ENCODE results near the gene MAPRE2.

MAPRE2 gene

DNA sequence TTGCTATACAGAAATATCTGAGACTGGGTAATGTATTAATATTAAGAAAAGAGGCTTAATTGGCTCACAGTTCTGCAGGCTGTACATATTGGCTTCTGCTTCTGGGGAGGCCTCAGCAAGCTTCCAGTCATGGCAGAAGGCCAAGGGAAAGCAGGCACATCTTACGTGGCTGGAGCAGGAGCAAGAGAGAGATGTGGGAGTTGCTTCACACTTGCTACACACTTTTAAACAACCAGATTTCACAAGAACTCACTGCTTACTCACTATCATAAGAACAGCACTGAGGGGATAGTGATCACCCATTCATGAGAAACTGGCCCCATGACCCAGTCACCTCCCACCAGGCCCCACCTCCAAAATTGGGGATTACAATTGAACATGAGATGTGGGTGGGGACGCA, 50.6 kb downstream of the MAPRE2 start:
- no peaks in the 10 kb centered on the region for H3K9me2 ChIP-seq (replicated peaks; ENCODE audit: control insufficient read depth, low read length)
- H3K9me3 ChIP-seq (ENCODE audit: control insufficient read depth, insufficient read depth, low read length) = no peaks in the 10 kb centered on the region
- peaks cover 4% of the 10 kb centered on the region; the same call in 1 of the 2 replicates for H3K36me3 ChIP-seq (ENCODE audit: control insufficient read depth, low read length)
- H3K27ac ChIP-seq (ENCODE audit: low read depth, low read length) = no peak overlapping the region
- TF ChIP-seq EZH2phosphoT487 (IDR thresholded peaks at IDR 0.05; ENCODE audit: borderline replicate concordance, low read length) = no peak
- TF ChIP-seq, protein P1, sequence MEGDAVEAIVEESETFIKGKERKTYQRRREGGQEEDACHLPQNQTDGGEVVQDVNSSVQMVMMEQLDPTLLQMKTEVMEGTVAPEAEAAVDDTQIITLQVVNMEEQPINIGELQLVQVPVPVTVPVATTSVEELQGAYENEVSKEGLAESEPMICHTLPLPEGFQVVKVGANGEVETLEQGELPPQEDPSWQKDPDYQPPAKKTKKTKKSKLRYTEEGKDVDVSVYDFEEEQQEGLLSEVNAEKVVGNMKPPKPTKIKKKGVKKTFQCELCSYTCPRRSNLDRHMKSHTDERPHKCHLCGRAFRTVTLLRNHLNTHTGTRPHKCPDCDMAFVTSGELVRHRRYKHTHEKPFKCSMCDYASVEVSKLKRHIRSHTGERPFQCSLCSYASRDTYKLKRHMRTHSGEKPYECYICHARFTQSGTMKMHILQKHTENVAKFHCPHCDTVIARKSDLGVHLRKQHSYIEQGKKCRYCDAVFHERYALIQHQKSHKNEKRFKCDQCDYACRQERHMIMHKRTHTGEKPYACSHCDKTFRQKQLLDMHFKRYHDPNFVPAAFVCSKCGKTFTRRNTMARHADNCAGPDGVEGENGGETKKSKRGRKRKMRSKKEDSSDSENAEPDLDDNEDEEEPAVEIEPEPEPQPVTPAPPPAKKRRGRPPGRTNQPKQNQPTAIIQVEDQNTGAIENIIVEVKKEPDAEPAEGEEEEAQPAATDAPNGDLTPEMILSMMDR (IDR thresholded peaks at IDR 0.05; ENCODE audit: low read depth, low read length, poor library complexity, severe bottlenecking) = no peak
- H3K4me3 ChIP-seq (ENCODE audit: low read length) = no peak overlapping the region
- no peaks in the 10 kb centered on the region for H4K20me1 ChIP-seq (ENCODE audit: control insufficient read depth, insufficient read depth, low read depth, low read length)
- no peak overlapping the region for H3K4me2 ChIP-seq (ENCODE audit: low read length)
- no peaks in the 10 kb centered on the region for H3F3A ChIP-seq (ENCODE audit: control insufficient read depth, insufficient read depth)
- peaks cover 7% of the 10 kb centered on the region for H3K79me2 ChIP-seq (ENCODE audit: control insufficient read depth, low read length)
- no peaks in the 10 kb centered on the region for H3K4me1 ChIP-seq (ENCODE audit: control insufficient read depth, low read length)
- H3K27me3 ChIP-seq (ENCODE audit: control insufficient read depth, low read length) = no peaks in the 10 kb centered on the region

DNA sequence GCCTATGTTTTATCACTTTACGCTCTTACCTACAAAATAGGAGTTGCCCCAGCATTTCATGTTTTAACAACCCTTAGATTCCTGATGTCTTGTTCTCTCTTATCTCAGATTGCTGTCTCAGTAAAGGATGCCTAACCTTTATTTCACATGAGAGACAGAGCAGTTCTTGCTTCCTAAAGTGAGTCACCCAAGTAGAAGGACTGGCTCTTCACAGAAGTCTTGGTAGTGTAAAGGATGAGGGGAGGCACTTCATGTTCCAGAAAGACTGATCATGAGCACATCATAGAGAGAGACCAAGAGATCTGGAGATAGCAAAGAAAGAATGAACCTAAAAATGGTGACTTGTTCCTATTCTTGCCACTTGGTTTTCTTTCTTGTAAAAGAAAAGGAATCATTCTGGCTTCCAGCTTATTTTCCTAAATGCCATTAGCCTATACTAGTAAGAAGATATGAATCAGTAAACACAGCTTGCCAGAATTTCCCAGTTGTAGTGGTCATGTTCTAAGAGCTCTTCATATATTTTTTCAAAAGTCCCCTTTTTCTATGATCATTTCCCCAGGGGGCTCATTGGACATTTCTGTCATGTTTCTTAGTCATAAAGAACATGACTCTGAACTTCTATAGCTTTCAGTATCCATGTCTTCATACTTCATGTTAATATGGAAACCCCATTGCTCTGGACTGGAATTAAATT, 54.9 kb downstream of the MAPRE2 start:
- Histone ChIP-seq H4K20me1 (ENCODE audit: control insufficient read depth, insufficient read depth, low read depth, low read length) (no peaks in the 10 kb centered on the region), H3K36me3 (ENCODE audit: control insufficient read depth, low read length) (peaks cover 19% of the 10 kb centered on the region), H3K9me3 (ENCODE audit: control insufficient read depth, insufficient read depth, low read length) (no peaks in the 10 kb centered on the region), H3K4me3 (ENCODE audit: low read length) (no peak overlapping the region), H3K9me2 (replicated peaks; ENCODE audit: control insufficient read depth, low read length) (no peaks in the 10 kb centered on the region), H3K27me3 (ENCODE audit: control insufficient read depth, low read length) (no peaks in the 10 kb centered on the region), H3K4me2 (ENCODE audit: low read length) (no peak overlapping the region), H3K4me1 (ENCODE audit: control insufficient read depth, low read length) (no peaks in the 10 kb centered on the region), H3K27ac (ENCODE audit: low read depth, low read length) (no peak overlapping the region), H3K79me2 (ENCODE audit: control insufficient read depth, low read length) (no peaks in the 10 kb centered on the region), H3F3A (ENCODE audit: control insufficient read depth, insufficient read depth) (no peaks in the 10 kb centered on the region)
- no peak for TF ChIP-seq EZH2phosphoT487 (IDR thresholded peaks at IDR 0.05; ENCODE audit: borderline replicate concordance, low read length)
- TF ChIP-seq, protein P1 (IDR thresholded peaks at IDR 0.05; ENCODE audit: low read depth, low read length, poor library complexity, severe bottlenecking) = no peak

- Histone ChIP-seq H3K9me3 (ENCODE audit: control insufficient read depth, insufficient read depth, low read length) (no peaks in the 10 kb centered on the region), H3K27me3 (ENCODE audit: control insufficient read depth, low read length) (no peaks in the 10 kb centered on the region), H3F3A (ENCODE audit: control insufficient read depth, insufficient read depth) (no peaks in the 10 kb centered on the region), H3K4me3 (ENCODE audit: low read length) (no peak overlapping the region), H3K9me2 (replicated peaks; ENCODE audit: control insufficient read depth, low read length) (no peaks in the 10 kb centered on the region), H3K4me2 (ENCODE audit: low read length) (no peak overlapping the region), H3K79me2 (ENCODE audit: control insufficient read depth, low read length) (no peaks in the 10 kb centered on the region), H3K27ac (ENCODE audit: low read depth, low read length) (no peak overlapping the region), H3K36me3 (ENCODE audit: control insufficient read depth, low read length) (peaks cover 19% of the 10 kb centered on the region), H4K20me1 (ENCODE audit: control insufficient read depth, insufficient read depth, low read depth, low read length) (no peaks in the 10 kb centered on the region), H3K4me1 (ENCODE audit: control insufficient read depth, low read length) (no peaks in the 10 kb centered on the region)
- no peak for TF ChIP-seq EZH2phosphoT487 (IDR thresholded peaks at IDR 0.05; ENCODE audit: borderline replicate concordance, low read length)
- TF ChIP-seq, protein P1 (IDR thresholded peaks at IDR 0.05; ENCODE audit: low read depth, low read length, poor library complexity, severe bottlenecking) = no peak
Measured at GRCh38 chr18:35096677-35097011, 55.4 kb downstream of the MAPRE2 start.
